GM12878 (cell line): Measurements from ENCODE around the gene MEF2C. TPM values are rescaled to one million over a fixed set of nuclear protein-coding genes. Genes with fewer than 3 reads are reported as not detected.
A peak's percentile ranks its signal among the peaks of the same experiment; 100 is the strongest.

Experiments
- ASH2L ChIP-seq: fragments of 300-600, 200-600 bp; sonication (generic); IDR thresholded peaks from 2 replicates; pipeline ENCODE4 v1.6.1; 2017; ENCODE audit warnings: low read depth, mild to moderate bottlenecking, borderline replicate concordance
- ATF7 ChIP-seq: fragments of 450-650 bp; IDR thresholded peaks from 2 replicates; pipeline ENCODE4 v1.6.1; 2016; ENCODE audit warnings: low read depth, mild to moderate bottlenecking
- CHD2 ChIP-seq: IDR thresholded peaks from 2 replicates; pipeline ENCODE4 v1.6.1; 2011; ENCODE audit warnings: low read depth, low read length, improper control_type of control experiment, borderline replicate concordance
- EED ChIP-seq: sonication (generic); IDR thresholded peaks from 2 replicates; pipeline ENCODE4 v1.6.1; 2016; ENCODE audit warnings: antibody characterized with exemption, low read depth
- EGR1 ChIP-seq, 2 experiments: IDR thresholded peaks; 1 replicate in 1 of 2; 2 replicates in 1 of 2; pipeline ENCODE4 v1.6.1; 2011 to 2012; ENCODE audit warnings: low read depth in 2 of 2, low read length in 2 of 2, borderline replicate concordance in 1 of 2, mild to moderate bottlenecking in 1 of 2, moderate library complexity in 1 of 2
- EP300 ChIP-seq, 2 experiments: fragments of 150-350 bp in 1 of 2; IDR thresholded peaks; 2 replicates each; pipeline ENCODE4 v1.6.1; 2011 to 2012; ENCODE audit warnings: low read depth in 2 of 2, low read length in 2 of 2, borderline replicate concordance in 1 of 2, improper control_type of control experiment in 1 of 2, inconsistent platforms in 1 of 2; ENCODE audit not compliant: control insufficient read depth in 1 of 2
- IRF4 ChIP-seq: IDR thresholded peaks from 2 replicates; pipeline ENCODE4 v1.6.1; 2011; ENCODE audit warnings: low read depth, low read length
- MTA3 ChIP-seq: IDR thresholded peaks from 2 replicates; pipeline ENCODE4 v1.6.1; 2012; ENCODE audit warnings: low read length, inconsistent platforms, borderline replicate concordance
- NFIC ChIP-seq: IDR thresholded peaks from 2 replicates; pipeline ENCODE4 v1.6.1; 2012; ENCODE audit warnings: low read depth, mild to moderate bottlenecking, inconsistent platforms, low read length, moderate library complexity
- POLR2AphosphoS2 ChIP-seq: IDR thresholded peaks from 2 replicates; pipeline ENCODE4 v1.6.1; 2011; ENCODE audit warnings: low read depth, mild to moderate bottlenecking, low read length, improper control_type of control experiment, moderate library complexity
- SMAD1 ChIP-seq: fragments of 450-650 bp; IDR thresholded peaks from 2 replicates; pipeline ENCODE4 v1.6.1; 2018; ENCODE audit warnings: mild to moderate bottlenecking, low read depth; ENCODE audit not compliant: partially characterized antibody
- SP1 ChIP-seq: IDR thresholded peaks from one replicate; pipeline ENCODE4 v1.6.1; 2011; ENCODE audit warnings: low read depth, low read length
- TBL1XR1 ChIP-seq: IDR thresholded peaks from 2 replicates; pipeline ENCODE4 v1.6.1; 2012; ENCODE audit warnings: low read depth, low read length, improper control_type of control experiment
- TCF12 ChIP-seq: IDR thresholded peaks from 2 replicates; pipeline ENCODE4 v1.6.1; 2011; ENCODE audit warnings: low read depth, mild to moderate bottlenecking, low read length
- TCF3 ChIP-seq: IDR thresholded peaks from 2 replicates; pipeline ENCODE4 v1.6.1; 2012; ENCODE audit warnings: low read depth, mild to moderate bottlenecking, low read length, borderline replicate concordance; ENCODE audit not compliant: insufficient read depth
- YY1 ChIP-seq: IDR thresholded peaks from 2 replicates; pipeline ENCODE4 v1.6.1; 2011; ENCODE audit warnings: low read depth, mild to moderate bottlenecking, low read length
- polyA plus RNA-seq, 11 experiments: library from polyadenylated mRNA; depleted of rRNA in 4 of 11; unstranded in 6 of 11; stranded (reverse) in 5 of 11; fragments of >200 nt; fragmentation: Nextera tagmentation in 4 of 11; fragmentation: Illumina TruSeq in 1 of 11; extraction: Ambion mirVana in 4 of 11; extraction: Trizol in 1 of 11; gene quantifications; 1 replicate in 1 of 11; 2 replicates in 10 of 11; pipeline versions ENCODE4 v1.2.1 to v1.2.3, GENCODE V29; 2011 to 2016; ENCODE audit warnings: inconsistent platforms in 2 of 11, missing spikeins in 2 of 11, low read depth in 1 of 11
- total RNA-seq, 4 experiments: library from RNA; depleted of rRNA in 3 of 4; stranded (reverse); fragments of >200 nt in 3 of 4; fragmentation: Illumina TruSeq in 1 of 4; extraction: Trizol in 1 of 4; gene quantifications; 2 replicates each; pipeline versions ENCODE4 v1.2.1 to v1.2.3, GENCODE V29; 2013 to 2021
- TF ChIP-seq, protein P1 (sequence below): IDR thresholded peaks from 2 replicates; pipeline ENCODE4 v1.6.1; 2012; ENCODE audit warnings: mild to moderate bottlenecking, low read depth, low read length
- TF ChIP-seq, protein P2 (sequence below): fragments of 450-650 bp; IDR thresholded peaks from 2 replicates; pipeline ENCODE4 v1.6.1; 2017; ENCODE audit warnings: low read depth, mild to moderate bottlenecking, moderate library complexity
- TF ChIP-seq, protein P3 (sequence below): fragments of 450-650 bp; IDR thresholded peaks from 2 replicates; pipeline ENCODE4 v1.6.1; 2017; ENCODE audit warnings: borderline replicate concordance
- TF ChIP-seq, protein P4 (sequence below): IDR thresholded peaks from 2 replicates; pipeline ENCODE4 v1.6.1; 2011; ENCODE audit warnings: borderline replicate concordance, low read depth, mild to moderate bottlenecking, moderate library complexity, mixed read lengths, low read length; ENCODE audit not compliant: insufficient read depth; ENCODE audit errors: extremely low read length
- TF ChIP-seq, protein P5 (sequence below): IDR thresholded peaks from 2 replicates; pipeline ENCODE4 v1.6.1; 2011; ENCODE audit warnings: mild to moderate bottlenecking, low read depth, low read length, moderate library complexity; ENCODE audit not compliant: insufficient replicate concordance

The MEF2C gene
- total and polyA plus RNA-seq, 10 of the 15 experiments (the other 5 are each of a cell fraction or from before 2014, with no cell fraction given): 104 to 225 (median 180) TPM

DNA sequence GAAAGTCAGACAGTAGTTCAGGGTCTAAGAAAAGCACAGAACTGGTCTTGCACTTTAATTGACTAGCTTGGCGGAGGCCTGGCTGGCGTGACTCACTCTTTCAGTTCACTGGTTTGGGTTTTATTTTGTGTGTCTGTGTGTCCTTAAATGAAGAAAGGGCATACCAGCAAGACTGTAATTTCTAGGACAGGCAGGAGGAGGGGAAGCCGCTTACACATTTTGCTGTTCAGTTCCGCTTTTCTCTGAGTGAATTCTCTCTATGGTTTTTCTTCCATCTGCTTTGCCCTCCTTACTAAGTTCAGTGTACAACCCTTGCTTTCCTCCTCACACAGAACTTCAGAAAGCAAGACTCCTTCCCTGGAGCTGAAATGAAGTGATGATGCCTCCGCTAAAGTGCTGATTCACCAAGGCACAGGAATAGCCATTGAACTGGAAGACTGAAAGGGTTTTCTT is 150.8 kb downstream of the MEF2C start (continued):
- TF ChIP-seq POLR2AphosphoS2: no peak
- TF ChIP-seq TCF12: peak; percentile 75
- 0 out of 2 replicates have a peak, but pooled peaks have one; percentile 48 for TF ChIP-seq TCF3
- peak; percentile 87 for TF ChIP-seq IRF4
- TF ChIP-seq, protein P1, sequence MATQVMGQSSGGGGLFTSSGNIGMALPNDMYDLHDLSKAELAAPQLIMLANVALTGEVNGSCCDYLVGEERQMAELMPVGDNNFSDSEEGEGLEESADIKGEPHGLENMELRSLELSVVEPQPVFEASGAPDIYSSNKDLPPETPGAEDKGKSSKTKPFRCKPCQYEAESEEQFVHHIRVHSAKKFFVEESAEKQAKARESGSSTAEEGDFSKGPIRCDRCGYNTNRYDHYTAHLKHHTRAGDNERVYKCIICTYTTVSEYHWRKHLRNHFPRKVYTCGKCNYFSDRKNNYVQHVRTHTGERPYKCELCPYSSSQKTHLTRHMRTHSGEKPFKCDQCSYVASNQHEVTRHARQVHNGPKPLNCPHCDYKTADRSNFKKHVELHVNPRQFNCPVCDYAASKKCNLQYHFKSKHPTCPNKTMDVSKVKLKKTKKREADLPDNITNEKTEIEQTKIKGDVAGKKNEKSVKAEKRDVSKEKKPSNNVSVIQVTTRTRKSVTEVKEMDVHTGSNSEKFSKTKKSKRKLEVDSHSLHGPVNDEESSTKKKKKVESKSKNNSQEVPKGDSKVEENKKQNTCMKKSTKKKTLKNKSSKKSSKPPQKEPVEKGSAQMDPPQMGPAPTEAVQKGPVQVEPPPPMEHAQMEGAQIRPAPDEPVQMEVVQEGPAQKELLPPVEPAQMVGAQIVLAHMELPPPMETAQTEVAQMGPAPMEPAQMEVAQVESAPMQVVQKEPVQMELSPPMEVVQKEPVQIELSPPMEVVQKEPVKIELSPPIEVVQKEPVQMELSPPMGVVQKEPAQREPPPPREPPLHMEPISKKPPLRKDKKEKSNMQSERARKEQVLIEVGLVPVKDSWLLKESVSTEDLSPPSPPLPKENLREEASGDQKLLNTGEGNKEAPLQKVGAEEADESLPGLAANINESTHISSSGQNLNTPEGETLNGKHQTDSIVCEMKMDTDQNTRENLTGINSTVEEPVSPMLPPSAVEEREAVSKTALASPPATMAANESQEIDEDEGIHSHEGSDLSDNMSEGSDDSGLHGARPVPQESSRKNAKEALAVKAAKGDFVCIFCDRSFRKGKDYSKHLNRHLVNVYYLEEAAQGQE: 0 out of 2 replicates have a peak, but pooled peaks have one; percentile 11
- TF ChIP-seq SMAD1: no peak
- peak; percentile 64 for TF ChIP-seq SP1
- TF ChIP-seq EGR1 (IDR thresholded peaks at IDR 0.05; ENCODE audit: borderline replicate concordance in 1 of 2, low read depth in 2 of 2, low read length in 2 of 2): no peak
- TF ChIP-seq, protein P2, sequence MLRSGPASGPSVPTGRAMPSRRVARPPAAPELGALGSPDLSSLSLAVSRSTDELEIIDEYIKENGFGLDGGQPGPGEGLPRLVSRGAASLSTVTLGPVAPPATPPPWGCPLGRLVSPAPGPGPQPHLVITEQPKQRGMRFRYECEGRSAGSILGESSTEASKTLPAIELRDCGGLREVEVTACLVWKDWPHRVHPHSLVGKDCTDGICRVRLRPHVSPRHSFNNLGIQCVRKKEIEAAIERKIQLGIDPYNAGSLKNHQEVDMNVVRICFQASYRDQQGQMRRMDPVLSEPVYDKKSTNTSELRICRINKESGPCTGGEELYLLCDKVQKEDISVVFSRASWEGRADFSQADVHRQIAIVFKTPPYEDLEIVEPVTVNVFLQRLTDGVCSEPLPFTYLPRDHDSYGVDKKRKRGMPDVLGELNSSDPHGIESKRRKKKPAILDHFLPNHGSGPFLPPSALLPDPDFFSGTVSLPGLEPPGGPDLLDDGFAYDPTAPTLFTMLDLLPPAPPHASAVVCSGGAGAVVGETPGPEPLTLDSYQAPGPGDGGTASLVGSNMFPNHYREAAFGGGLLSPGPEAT: peak; percentile 61
- peak; percentile 69; the same call in 1 of the 2 replicates for TF ChIP-seq TBL1XR1
- TF ChIP-seq NFIC: peak; percentile 91
- TF ChIP-seq ASH2L: no peak
- peak; percentile 85 for TF ChIP-seq EED
- peak; percentile 73 for TF ChIP-seq YY1
- TF ChIP-seq, protein P3, sequence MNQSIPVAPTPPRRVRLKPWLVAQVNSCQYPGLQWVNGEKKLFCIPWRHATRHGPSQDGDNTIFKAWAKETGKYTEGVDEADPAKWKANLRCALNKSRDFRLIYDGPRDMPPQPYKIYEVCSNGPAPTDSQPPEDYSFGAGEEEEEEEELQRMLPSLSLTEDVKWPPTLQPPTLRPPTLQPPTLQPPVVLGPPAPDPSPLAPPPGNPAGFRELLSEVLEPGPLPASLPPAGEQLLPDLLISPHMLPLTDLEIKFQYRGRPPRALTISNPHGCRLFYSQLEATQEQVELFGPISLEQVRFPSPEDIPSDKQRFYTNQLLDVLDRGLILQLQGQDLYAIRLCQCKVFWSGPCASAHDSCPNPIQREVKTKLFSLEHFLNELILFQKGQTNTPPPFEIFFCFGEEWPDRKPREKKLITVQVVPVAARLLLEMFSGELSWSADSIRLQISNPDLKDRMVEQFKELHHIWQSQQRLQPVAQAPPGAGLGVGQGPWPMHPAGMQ: no peak
- peak; percentile 60; the same call in 1 of the 2 replicates for TF ChIP-seq MTA3
- peak; percentile 68 for TF ChIP-seq CHD2
- TF ChIP-seq, protein P4, sequence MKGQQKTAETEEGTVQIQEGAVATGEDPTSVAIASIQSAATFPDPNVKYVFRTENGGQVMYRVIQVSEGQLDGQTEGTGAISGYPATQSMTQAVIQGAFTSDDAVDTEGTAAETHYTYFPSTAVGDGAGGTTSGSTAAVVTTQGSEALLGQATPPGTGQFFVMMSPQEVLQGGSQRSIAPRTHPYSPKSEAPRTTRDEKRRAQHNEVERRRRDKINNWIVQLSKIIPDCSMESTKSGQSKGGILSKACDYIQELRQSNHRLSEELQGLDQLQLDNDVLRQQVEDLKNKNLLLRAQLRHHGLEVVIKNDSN: no peak
- TF ChIP-seq, protein P5, sequence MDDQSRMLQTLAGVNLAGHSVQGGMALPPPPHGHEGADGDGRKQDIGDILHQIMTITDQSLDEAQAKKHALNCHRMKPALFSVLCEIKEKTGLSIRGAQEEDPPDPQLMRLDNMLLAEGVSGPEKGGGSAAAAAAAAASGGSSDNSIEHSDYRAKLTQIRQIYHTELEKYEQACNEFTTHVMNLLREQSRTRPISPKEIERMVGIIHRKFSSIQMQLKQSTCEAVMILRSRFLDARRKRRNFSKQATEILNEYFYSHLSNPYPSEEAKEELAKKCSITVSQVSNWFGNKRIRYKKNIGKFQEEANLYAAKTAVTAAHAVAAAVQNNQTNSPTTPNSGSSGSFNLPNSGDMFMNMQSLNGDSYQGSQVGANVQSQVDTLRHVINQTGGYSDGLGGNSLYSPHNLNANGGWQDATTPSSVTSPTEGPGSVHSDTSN: peak; percentile 23
- TF ChIP-seq ATF7: peak; percentile 71
- TF ChIP-seq EP300 (IDR thresholded peaks at IDR 0.05; ENCODE audit: borderline replicate concordance in 1 of 2, control insufficient read depth in 1 of 2, low read depth in 2 of 2, low read length in 2 of 2): peak; percentile 70 to 91; a peak in 3 of 4 replicates
